Activated naive CD8-positive, alpha-beta T cell treated with anti-CD3 and anti-CD28 coated beads, Interleukin-2, amount 10 ng/mL, durations not matched to agents 7 days and 5 days (primary cell): ENCODE measurements around the gene CACNB1. TPM values are rescaled to one million over a fixed set of nuclear protein-coding genes. Genes with fewer than 3 reads are reported as not detected.

Source experiments
- ATAC-seq: fragments of 150-1000 bp; cut with Tn5 transposase; one replicate; pipeline ENCODE4 v1.10.0; 2021; ENCODE audit warnings: low read depth, moderate library complexity
- POLR2A ChIA-PET: fragments of 350-600 bp; sonication (Branson Sonifier 250); formaldehyde crosslinking; loops from one replicate; lab custom pipeline; 2021; ENCODE audit warnings: antibody characterized with exemption; lab: Charles Lee
- DNase-seq: peaks from one replicate; pipeline ENCODE4 v3.0.0; 2021
- H3K27ac Mint-ChIP-seq: one replicate; pipeline ENCODE4 v1.8.0; 2022; ENCODE audit warnings: mild to moderate bottlenecking, mixed read lengths
- H3K27me3 Mint-ChIP-seq: one replicate; pipeline ENCODE4 v1.8.0; 2022; ENCODE audit warnings: mild to moderate bottlenecking, moderate library complexity, mixed read lengths
- H3K36me3 Mint-ChIP-seq: one replicate; pipeline ENCODE4 v1.8.0; 2021; ENCODE audit warnings: mild to moderate bottlenecking, mixed read lengths
- H3K4me1 Mint-ChIP-seq: one replicate; pipeline ENCODE4 v1.8.0; 2021; ENCODE audit warnings: mixed read lengths
- H3K4me3 Mint-ChIP-seq: one replicate; pipeline ENCODE4 v1.8.0; 2022; ENCODE audit warnings: mild to moderate bottlenecking, moderate library complexity, mixed read lengths
- H3K9me3 Mint-ChIP-seq: one replicate; pipeline ENCODE4 v1.8.0; 2021; ENCODE audit warnings: mixed read lengths
- total RNA-seq, 2 experiments: library from RNA; stranded (reverse); gene quantifications; one replicate each; pipeline ENCODE4 v1.2.3, GENCODE V29; 2021

The CACNB1 gene
- total RNA-seq, 2 experiments from 2014 or later: 25.9 to 27.2 TPM

- H3K4me3 Mint-ChIP-seq: no peak overlapping the region
- H3K36me3 Mint-ChIP-seq: peaks cover 11% of the 10 kb centered on the region
- no peaks in the 10 kb centered on the region for H3K27me3 Mint-ChIP-seq
- H3K4me1 Mint-ChIP-seq: peaks cover 38% of the 10 kb centered on the region
- peak overlapping the region; percentile 76 for H3K27ac Mint-ChIP-seq
- H3K9me3 Mint-ChIP-seq: no peaks in the 10 kb centered on the region
- DNase-seq (no peak), ATAC-seq (no peak)
- POLR2A ChIA-PET: interaction anchor here (0.8 kb wide), 1 partner anchor 12 kb away, joined by 3 read pairs; no protein-coding TSS in a partner anchor
Measured at GRCh38 chr17:39194089-39194984, 3.1 kb downstream of the CACNB1 start.

GRCh38 chr17:39193346-39193745 lies 4.1 kb downstream of the CACNB1 start:
- DNase-seq: no peak
- POLR2A ChIA-PET: no interaction called here
- Mint-ChIP-seq H3K4me3 (no peak overlapping the region), H3K27me3 (no peaks in the 10 kb centered on the region), H3K27ac (no peak overlapping the region), H3K36me3 (peaks cover 11% of the 10 kb centered on the region), H3K9me3 (no peaks in the 10 kb centered on the region), H3K4me1 (peaks cover 30% of the 10 kb centered on the region)
- no peak for ATAC-seq

GRCh38 chr17:39192901-39193300 lies 4.6 kb downstream of the CACNB1 start:
- peaks cover 26% of the 10 kb centered on the region for H3K4me1 Mint-ChIP-seq
- no peak for ATAC-seq
- H3K4me3 Mint-ChIP-seq: no peak overlapping the region
- no peak overlapping the region for H3K27ac Mint-ChIP-seq
- H3K27me3 Mint-ChIP-seq: no peaks in the 10 kb centered on the region
- no peaks in the 10 kb centered on the region for H3K9me3 Mint-ChIP-seq
- no peak for DNase-seq
- peaks cover 11% of the 10 kb centered on the region for H3K36me3 Mint-ChIP-seq
- POLR2A ChIA-PET: no interaction called here

- DNase-seq: no peak
- POLR2A ChIA-PET: no interaction called here
- ATAC-seq: no peak
- H3K9me3 Mint-ChIP-seq: no peaks in the 10 kb centered on the region
- H3K36me3 Mint-ChIP-seq: peaks cover 11% of the 10 kb centered on the region
- peak overlapping the region; percentile 36 for H3K27ac Mint-ChIP-seq
- no peaks in the 10 kb centered on the region for H3K27me3 Mint-ChIP-seq
- peaks cover 25% of the 10 kb centered on the region for H3K4me1 Mint-ChIP-seq
- no peak overlapping the region for H3K4me3 Mint-ChIP-seq
Measured at GRCh38 chr17:39191750-39192510, 5.5 kb downstream of the CACNB1 start.

GRCh38 chr17:39187152-39187830 lies 10.2 kb downstream of the CACNB1 start:
- ATAC-seq: no peak
- Mint-ChIP-seq H3K36me3 (peaks cover 27% of the 10 kb centered on the region), H3K9me3 (no peaks in the 10 kb centered on the region), H3K27ac (no peak overlapping the region), H3K4me3 (no peak overlapping the region), H3K27me3 (no peaks in the 10 kb centered on the region), H3K4me1 (peaks cover 4% of the 10 kb centered on the region)
- POLR2A ChIA-PET: no interaction called here
- no peak for DNase-seq

- H3K4me1 Mint-ChIP-seq: peaks cover 4% of the 10 kb centered on the region
- no peaks in the 10 kb centered on the region for H3K27me3 Mint-ChIP-seq
- no peak for DNase-seq
- no peaks in the 10 kb centered on the region for H3K9me3 Mint-ChIP-seq
- H3K27ac Mint-ChIP-seq: no peak overlapping the region
- POLR2A ChIA-PET: no interaction called here
- no peak for ATAC-seq
- H3K36me3 Mint-ChIP-seq: peaks cover 25% of the 10 kb centered on the region
- H3K4me3 Mint-ChIP-seq: no peak overlapping the region
Measured at GRCh38 chr17:39186481-39187002, 10.9 kb downstream of the CACNB1 start.

- POLR2A ChIA-PET: no interaction called here
Measured at GRCh38 chr17:39183720-39184119, 13.7 kb downstream of the CACNB1 start.

GRCh38 chr17:39183045-39183444 lies 14.4 kb downstream of the CACNB1 start:
- no peak for ATAC-seq
- no peaks in the 10 kb centered on the region for H3K9me3 Mint-ChIP-seq
- POLR2A ChIA-PET: no interaction called here

More at GRCh38 chr17:39183720-39184119, 13.7 kb downstream of the CACNB1 start:
- no peak overlapping the region for H3K4me3 Mint-ChIP-seq
- H3K9me3 Mint-ChIP-seq: no peaks in the 10 kb centered on the region
- H3K4me1 Mint-ChIP-seq: peaks cover 4% of the 10 kb centered on the region
- no peaks in the 10 kb centered on the region for H3K27me3 Mint-ChIP-seq
- H3K27ac Mint-ChIP-seq: no peak overlapping the region
- DNase-seq (no peak), ATAC-seq (no peak)
- peaks cover 21% of the 10 kb centered on the region for H3K36me3 Mint-ChIP-seq

GRCh38 chr17:39181303-39181702 lies 16.2 kb downstream of the CACNB1 start:
- no peak overlapping the region for H3K4me3 Mint-ChIP-seq
- H3K36me3 Mint-ChIP-seq: peaks cover 34% of the 10 kb centered on the region

More at GRCh38 chr17:39183045-39183444, 14.4 kb downstream of the CACNB1 start:
- H3K36me3 Mint-ChIP-seq: peaks cover 22% of the 10 kb centered on the region
- H3K27me3 Mint-ChIP-seq: no peaks in the 10 kb centered on the region
- no peak overlapping the region for H3K27ac Mint-ChIP-seq
- no peak overlapping the region for H3K4me3 Mint-ChIP-seq
- DNase-seq: no peak
- H3K4me1 Mint-ChIP-seq: peaks cover 4% of the 10 kb centered on the region

GRCh38 chr17:39178536-39178935 lies 18.9 kb downstream of the CACNB1 start:
- peaks cover 4% of the 10 kb centered on the region for H3K4me1 Mint-ChIP-seq
- H3K9me3 Mint-ChIP-seq: no peaks in the 10 kb centered on the region
- H3K27me3 Mint-ChIP-seq: no peaks in the 10 kb centered on the region
- peaks cover 21% of the 10 kb centered on the region for H3K36me3 Mint-ChIP-seq
- no peak for ATAC-seq
- no peak for DNase-seq
- no peak overlapping the region for H3K27ac Mint-ChIP-seq
- H3K4me3 Mint-ChIP-seq: no peak overlapping the region
- POLR2A ChIA-PET: interaction anchor here (0.6 kb wide), 1 partner anchor 1081 kb away, joined by 3 read pairs; no protein-coding TSS in a partner anchor

More at GRCh38 chr17:39181303-39181702, 16.2 kb downstream of the CACNB1 start:
- no peak for DNase-seq
- POLR2A ChIA-PET: interaction anchor here (1.9 kb wide), 1 partner anchor 17 kb away, joined by 5 read pairs; no protein-coding TSS in a partner anchor
- H3K9me3 Mint-ChIP-seq: no peaks in the 10 kb centered on the region
- peaks cover 4% of the 10 kb centered on the region for H3K4me1 Mint-ChIP-seq
- ATAC-seq: no peak
- no peaks in the 10 kb centered on the region for H3K27me3 Mint-ChIP-seq
- no peak overlapping the region for H3K27ac Mint-ChIP-seq

GRCh38 chr17:39177256-39177655 lies 20.2 kb downstream of the CACNB1 start:
- no peak overlapping the region for H3K27ac Mint-ChIP-seq

GRCh38 chr17:39175695-39176093 lies 21.8 kb downstream of the CACNB1 start:
- no peak for DNase-seq
- POLR2A ChIA-PET: interaction anchor here (1.8 kb wide), 1 partner anchor 10 kb away, joined by 8 read pairs; the partner anchor contains the start of gene ARL5C
- ATAC-seq: no peak
- H3K36me3 Mint-ChIP-seq: peaks cover 13% of the 10 kb centered on the region
- H3K4me1 Mint-ChIP-seq: peaks cover 21% of the 10 kb centered on the region
- H3K27me3 Mint-ChIP-seq: peaks cover 4% of the 10 kb centered on the region
- H3K27ac Mint-ChIP-seq: no peak overlapping the region
- H3K4me3 Mint-ChIP-seq: no peak overlapping the region
- no peaks in the 10 kb centered on the region for H3K9me3 Mint-ChIP-seq

More at GRCh38 chr17:39177256-39177655, 20.2 kb downstream of the CACNB1 start:
- Mint-ChIP-seq H3K9me3 (no peaks in the 10 kb centered on the region), H3K27me3 (no peaks in the 10 kb centered on the region), H3K4me1 (peaks cover 14% of the 10 kb centered on the region), H3K36me3 (peaks cover 13% of the 10 kb centered on the region), H3K4me3 (no peak overlapping the region)
- DNase-seq (no peak), ATAC-seq (no peak)
- POLR2A ChIA-PET: no interaction called here
